Skin epidermis (tissue), 12 donors: ENCODE measurements around the gene CCDC183.
"Not testable (repeated sequence)": the region's sequence is repeated elsewhere in the genome, so short reads cannot be mapped to it uniquely, and the experiment has no call there.

ENCODE experiments used
- H3K27ac ChIP-seq, 21 experiments: fragments of 200-600 bp; sonication (generic) in 11 of 21; one replicate each; pipeline ENCODE4 v1.5.0; 2020; ENCODE audit warnings: mild to moderate bottlenecking in 3 of 21, inconsistent platforms in 2 of 21, moderate library complexity in 2 of 21
- H3K4me3 ChIP-seq, 7 experiments: fragments of 200-600 bp; sonication (generic) in 2 of 7; one replicate each; pipeline ENCODE4 v1.5.0; 2020; ENCODE audit warnings: inconsistent platforms in 2 of 7, mild to moderate bottlenecking in 2 of 7, moderate library complexity in 1 of 7

The CCDC183 gene

DNA sequence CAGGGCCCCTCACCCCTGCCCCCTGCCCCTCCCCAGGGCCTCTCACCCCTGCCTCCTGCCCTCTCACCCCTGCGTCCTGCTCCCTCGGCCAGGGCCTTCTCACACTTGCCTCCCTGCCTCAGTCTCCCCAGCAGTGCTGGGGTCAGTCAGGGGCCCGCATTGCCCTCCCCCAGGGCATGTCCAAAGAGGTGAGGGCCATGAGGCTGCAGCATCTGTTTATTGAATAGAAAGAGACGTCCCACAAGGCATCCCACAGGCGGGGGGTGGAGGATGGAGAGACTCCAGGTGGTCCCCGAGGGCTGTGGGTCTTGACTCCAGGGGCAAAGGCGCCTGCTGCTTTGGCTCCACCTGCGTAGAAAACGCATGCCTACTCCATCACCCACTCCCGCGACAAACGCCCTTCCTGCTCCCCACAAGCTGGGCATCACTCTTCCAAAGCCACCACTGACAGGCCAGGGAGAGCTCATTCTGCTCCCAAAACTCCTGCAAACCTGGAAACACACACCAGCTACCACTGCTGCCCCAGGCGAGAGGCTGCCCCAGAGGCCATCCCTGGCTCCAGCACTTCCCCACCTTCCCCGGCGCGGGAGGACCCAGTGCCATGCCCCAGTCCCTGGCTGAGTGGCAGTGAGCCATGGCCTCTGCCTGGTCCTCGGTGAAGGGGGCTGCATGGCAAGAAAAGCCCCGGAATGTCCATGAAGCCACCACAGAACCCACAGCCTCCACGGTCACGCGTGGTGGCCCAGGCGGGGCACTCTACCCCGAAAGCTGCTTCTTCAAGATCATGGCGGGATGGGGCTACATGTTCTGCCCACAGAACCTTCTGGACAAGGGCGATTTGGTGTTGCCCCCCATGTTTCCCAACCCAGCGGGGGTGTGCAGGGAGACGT is 36.5 kb upstream of the CCDC183 start:
- Histone ChIP-seq H3K4me3 (no peak overlapping the region), H3K27ac (no peak overlapping the region)

DNA sequence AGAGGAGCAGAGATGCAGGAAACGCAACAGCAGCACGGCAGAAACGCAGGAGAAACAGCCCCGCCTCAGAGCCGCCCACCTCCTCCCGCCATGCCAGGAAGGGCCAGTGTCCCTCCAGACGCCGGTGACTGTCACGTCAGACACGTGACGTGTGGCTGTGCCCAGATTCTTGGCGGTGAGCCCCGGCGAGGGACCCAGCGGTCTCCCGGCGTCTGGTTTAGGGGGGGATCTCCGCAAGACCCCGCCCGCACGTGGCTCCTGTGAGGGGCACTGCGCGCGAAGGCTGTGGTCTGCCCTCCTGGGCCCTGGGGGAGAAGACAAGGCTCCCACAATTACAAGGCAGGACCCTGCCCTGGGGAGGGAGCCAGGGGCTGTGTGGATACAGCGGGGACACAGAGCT is 35.7 kb upstream of the CCDC183 start:
- H3K4me3 ChIP-seq = no peak overlapping the region
- no peak overlapping the region for H3K27ac ChIP-seq

DNA sequence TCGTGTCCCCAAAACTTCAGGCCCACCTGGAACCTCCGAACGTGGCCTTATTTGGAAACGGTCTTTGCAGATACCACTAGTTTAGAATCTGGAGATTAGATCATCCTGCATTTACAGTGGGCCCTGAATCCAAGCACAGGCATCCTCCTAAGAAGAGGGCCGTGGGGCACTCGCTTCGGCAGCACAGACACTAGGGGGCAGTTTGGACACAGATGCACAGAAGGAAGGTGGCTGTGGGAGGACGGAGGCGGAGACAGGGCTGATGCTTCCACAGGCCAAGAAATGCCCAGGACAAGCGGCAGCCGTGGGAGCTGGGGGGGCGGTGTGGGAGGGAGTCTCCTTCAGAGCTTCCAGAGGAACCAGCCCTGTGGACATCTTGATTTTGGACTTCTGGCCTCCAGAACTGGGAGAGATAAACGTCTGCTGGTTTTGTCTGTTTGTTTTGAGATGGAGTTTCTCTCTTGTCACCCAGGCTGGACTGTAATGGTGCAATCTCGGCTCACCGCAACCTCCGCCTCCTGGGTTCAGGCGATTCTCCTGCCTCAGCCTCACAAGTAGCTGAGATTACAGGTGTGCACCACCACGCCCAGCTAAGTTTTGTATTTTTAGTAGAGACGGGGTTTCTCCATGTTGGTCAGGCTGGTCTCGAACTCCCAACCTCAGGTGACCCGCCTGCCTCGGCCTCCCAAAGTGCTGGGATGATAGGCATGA is 35.1 kb upstream of the CCDC183 start:
- H3K27ac ChIP-seq, H3K4me3 ChIP-seq: not testable (repeated sequence)

DNA sequence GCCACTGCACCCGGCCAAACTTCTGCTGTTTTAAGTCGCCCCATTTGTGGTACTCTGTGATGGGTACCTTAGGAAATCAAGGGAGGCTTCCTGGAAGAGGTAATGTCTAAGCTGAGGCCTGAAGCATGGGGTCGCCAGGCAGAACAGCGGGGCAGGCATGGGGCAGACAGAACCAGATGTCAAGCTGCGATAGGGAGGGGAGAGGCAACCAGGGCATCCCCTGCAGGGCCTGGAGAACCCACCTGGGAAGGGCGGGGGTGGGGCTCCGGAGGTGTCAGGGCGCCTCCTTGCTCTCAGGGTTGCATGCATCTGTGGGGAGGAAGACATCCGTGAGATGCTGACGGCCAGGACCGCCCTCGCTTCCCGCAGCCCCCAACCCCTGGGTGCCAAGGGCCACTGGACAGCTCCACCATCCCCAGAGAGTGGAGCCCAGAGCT is 34.6 kb upstream of the CCDC183 start:
- H3K27ac ChIP-seq = no peak overlapping the region
- H3K4me3 ChIP-seq = no peak overlapping the region

DNA sequence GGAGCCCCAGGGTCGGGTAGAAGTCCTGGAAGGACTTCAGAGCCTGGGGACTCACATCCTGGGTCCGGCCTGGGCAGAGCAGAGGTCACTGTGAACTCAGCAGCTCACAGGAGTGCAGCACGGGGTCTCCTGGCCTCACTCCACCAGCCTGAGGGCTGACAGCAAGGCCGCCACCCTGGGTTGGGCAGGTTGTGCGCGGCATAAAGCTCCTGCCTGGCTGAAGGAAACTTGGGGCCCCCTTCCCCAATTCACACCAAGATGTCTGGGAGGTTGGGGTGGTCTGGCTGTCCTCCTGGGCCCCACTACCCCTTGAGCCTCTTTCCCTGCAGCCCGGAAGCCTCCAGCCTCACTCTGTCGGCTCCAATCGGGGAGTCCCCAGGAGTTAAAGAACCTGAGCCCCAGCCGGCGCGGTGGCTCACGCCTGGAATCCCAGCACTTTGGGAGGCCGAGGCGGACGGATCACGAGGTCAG is 33.9 kb upstream of the CCDC183 start:
- H3K4me3 ChIP-seq = no peak overlapping the region
- no peak overlapping the region for H3K27ac ChIP-seq

GRCh38 chr9:136762915-136763648 is 33.1 kb upstream of the CCDC183 start:
- H3K4me3 ChIP-seq = no peak overlapping the region
- no peak overlapping the region for H3K27ac ChIP-seq

GRCh38 chr9:136763649-136764035 is 32.5 kb upstream of the CCDC183 start:
- Histone ChIP-seq H3K27ac (no peak overlapping the region), H3K4me3 (no peak overlapping the region)

GRCh38 chr9:136764301-136764891 is 31.7 kb upstream of the CCDC183 start, which contains the start of gene LCN15:
TSS of gene LCN15 (minus strand) at chr9:136764518. CDS start at chr9:136764488, 30 bp downstream.
- Histone ChIP-seq H3K4me3 (no peak within 1 kb of the TSS), H3K27ac (no peak within 1 kb of the TSS)

- no peak overlapping the region for H3K27ac ChIP-seq
- no peak overlapping the region for H3K4me3 ChIP-seq
These were observed 31.1 kb upstream of the CCDC183 start for GRCh38 chr9:136765041-136765440.

- not testable (repeated sequence) for H3K27ac ChIP-seq, H3K4me3 ChIP-seq
These were observed 30.3 kb upstream of the CCDC183 start for GRCh38 chr9:136765745-136766409.

DNA sequence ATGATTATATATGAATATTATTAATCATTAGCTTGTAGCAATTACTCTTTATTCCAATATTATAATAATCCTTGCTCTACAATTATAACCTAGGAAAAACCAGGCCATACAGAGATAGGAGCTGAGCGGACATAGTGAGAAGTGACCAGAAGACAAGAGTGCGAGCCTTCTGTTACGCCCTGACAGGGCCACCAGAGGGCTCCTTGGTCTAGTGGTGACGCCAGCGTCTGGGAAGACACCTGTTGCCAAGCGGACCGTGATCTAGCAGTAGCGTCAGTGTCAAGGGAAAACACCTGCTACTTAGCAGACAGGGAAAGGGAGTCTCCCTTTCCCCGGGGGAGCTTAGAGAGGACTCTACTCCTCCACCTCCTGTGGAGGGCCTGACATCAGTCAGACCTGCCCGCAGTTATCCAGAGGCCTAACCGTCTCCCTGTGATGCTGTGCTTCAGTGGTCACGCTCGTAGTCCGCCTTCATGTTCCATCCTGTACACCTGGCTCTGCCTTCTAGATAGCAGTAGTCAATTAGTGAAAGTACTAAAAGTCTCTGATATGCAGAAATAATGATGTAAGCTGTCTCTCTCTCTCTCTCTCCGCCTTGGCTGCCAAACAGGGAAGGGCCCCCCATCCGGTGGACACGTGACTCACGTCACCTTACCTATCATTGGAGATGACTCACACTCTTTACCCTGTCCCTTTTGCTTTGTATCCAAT is 29.6 kb upstream of the CCDC183 start:
- not testable (repeated sequence) for H3K27ac ChIP-seq

GRCh38 chr9:136769710-136770191 is 26.4 kb upstream of the CCDC183 start:
- no peak overlapping the region for H3K27ac ChIP-seq
- H3K4me3 ChIP-seq = no peak overlapping the region

More for the DNA sequence above, 29.6 kb upstream of the CCDC183 start:
- H3K4me3 ChIP-seq = not testable (repeated sequence)

DNA sequence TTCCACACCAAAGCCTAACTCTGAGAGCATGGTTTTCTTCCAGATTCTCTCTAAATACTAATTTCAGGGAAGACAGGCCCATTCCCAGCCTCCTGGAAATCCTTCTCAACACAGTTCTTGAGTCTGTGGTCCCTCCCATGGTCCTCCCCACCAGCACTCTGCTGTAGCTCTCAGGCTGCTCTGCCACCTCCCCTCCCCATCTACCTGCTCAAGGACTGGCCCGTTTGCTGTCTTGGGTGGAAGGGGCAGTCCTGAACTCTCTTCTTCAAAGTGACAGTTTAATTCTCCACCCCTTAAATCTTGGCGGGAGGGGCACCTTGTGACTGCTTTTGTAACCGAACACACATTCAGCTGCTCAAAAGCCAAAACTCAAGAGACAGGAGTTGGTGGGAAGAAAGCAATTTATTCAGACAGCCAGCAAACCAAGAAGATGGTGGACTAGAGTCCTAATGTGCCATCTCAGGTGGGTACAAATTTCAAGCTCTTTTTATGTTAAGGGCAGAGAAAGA is 24.2 kb upstream of the CCDC183 start:
- Histone ChIP-seq H3K4me3 (no peak overlapping the region), H3K27ac (no peak overlapping the region)

DNA sequence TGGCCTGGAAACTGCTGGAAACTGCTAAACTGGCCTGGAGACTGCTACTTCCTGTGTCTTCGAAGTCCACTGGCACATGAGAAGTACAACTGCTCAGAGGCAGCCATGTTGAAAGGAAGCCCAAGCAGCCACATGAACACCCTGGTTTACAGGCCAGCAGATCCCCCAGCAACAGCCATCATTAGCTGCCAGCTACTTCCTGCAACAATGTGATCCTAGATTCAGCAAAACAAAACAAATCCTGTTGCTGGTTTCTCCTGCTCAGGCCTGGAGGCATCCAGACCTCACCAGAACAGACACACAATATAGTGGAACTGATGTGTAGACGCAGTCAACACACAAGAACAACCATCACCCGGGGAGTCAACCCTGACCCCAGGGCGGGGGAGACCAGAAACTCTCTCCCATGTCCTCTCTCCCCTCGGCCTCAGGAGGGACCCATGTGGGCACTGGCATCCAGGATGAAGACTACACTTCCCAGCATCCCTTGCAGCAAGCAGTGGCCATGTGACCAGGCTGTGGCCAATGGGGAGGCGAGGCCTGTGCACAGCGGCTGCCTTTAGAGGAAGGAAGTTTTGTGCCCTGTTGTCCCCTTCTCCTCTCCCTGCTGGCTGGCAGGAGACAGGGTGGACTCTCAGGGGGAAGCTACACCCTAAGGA is 22.6 kb upstream of the CCDC183 start:
- Histone ChIP-seq H3K27ac (no peak overlapping the region), H3K4me3 (no peak overlapping the region)

DNA sequence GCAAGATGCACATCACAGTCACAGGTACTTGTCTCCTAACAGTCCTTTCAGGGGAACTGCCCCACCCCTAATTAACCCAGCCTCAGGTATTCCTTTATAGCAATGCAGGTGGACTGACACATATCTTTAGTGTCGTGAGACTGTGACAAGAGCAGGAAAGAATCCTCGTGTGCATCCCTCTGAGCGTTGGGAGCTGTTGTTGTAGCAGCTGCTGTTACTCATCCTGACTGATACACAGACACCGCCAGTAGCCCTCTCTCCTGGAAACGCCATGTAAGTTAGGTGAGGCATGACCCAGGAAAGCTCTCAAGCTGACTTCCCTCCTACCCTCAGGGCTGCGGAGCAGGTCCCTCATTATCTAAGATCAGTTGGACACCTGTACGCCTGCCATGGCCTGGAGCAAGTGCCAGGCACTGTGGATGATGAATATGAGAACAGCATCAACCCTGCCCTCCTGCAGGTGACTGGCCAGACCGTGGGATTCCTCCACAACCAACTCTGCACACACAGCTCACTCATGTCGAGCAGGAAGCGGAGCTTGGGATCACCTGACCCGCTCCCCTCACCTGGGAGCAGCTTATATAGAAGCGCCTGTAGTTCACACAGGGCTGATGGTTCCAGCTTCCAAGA is 21.6 kb upstream of the CCDC183 start:
- Histone ChIP-seq H3K4me3 (no peak overlapping the region), H3K27ac (no peak overlapping the region)

- Histone ChIP-seq H3K4me3 (no peak overlapping the region), H3K27ac (no peak overlapping the region)
These were observed 20.9 kb upstream of the CCDC183 start for GRCh38 chr9:136775191-136775590.

DNA sequence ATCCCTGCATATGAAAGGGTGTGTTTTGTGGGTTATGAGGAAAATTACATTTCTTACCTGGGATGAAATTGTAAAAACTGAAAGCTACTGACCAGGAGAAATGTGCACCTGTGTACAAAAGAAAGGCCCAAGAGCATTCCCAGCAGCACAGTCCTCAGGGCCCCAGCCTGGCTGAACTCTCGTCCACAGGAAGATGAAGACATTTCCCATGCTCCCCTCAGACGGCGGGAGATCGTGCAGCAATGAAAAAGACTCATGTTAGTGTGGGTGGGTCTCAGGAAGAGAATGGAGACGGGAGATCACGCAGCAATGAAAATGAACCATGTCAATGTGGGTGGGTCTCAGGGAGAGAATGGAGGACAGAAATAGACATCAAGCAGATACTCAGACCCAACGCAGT is 19.2 kb upstream of the CCDC183 start:
- Histone ChIP-seq H3K27ac (no peak overlapping the region), H3K4me3 (no peak overlapping the region)
